ENCODE data around the gene CYB561. TPM values are rescaled to one million over a fixed set of nuclear protein-coding genes. Genes with fewer than 3 reads are reported as not detected.

Gene CYB561
- total and polyA plus RNA-seq, 3 experiments from 2014 or later: 14.3 to 42.7 (median 16.6) TPM

GRCh38 chr17:63445571-63445953 is 544 bp downstream of the CYB561 start:
- H3K4me3 ChIP-seq (ENCODE audit: low read length): peak overlapping the region; percentile 51
- peaks cover 21% of the 10 kb centered on the region for H3K4me1 ChIP-seq (ENCODE audit: insufficient read depth, low read length)
- peak overlapping the region; percentile 87 for H3K27ac ChIP-seq (ENCODE audit: low read depth, low read length)
- ChIA-PET CTCF (interaction anchor here (0.6 to 7.3 kb wide), 9 partner anchors 8 to 166 kb away, joined by 3 to 60 read pairs (median 18); partner anchors contain the start of gene ACE), POLR2A (interaction anchor here (0.8 to 3.1 kb wide), 4 partner anchors 9 to 32 kb away, joined by 3 to 19 read pairs (median 8); partner anchors contain the start of gene ACE)
- Mint-ChIP-seq H3K27ac (peak overlapping the region; percentile 77 to 99 (median 96)), H3K4me1 (peaks cover 29 to 65% (median 40%) of the 10 kb centered on the region in 3 donors), H3K4me3 (peak overlapping the region; percentile 74 to 98 (median 84)), H3K9me3 (no peaks in the 10 kb centered on the region), H3K36me3 (peaks cover 0 to 2% (median 0%) of the 10 kb centered on the region in 3 donors), H3K27me3 (peaks cover 0 to 4% of the 10 kb centered on the region in 2 donors)
- DNase-seq: peak; percentile 40 to 82 (median 76)
- H3K36me3 ChIP-seq (ENCODE audit: insufficient read depth, low read length): no peaks in the 10 kb centered on the region
- no peaks in the 10 kb centered on the region for H3K27me3 ChIP-seq (ENCODE audit: insufficient read depth, low read length, poor library complexity, severe bottlenecking)
- H3K9me3 ChIP-seq (ENCODE audit: low read length): no peaks in the 10 kb centered on the region

- CTCF ChIA-PET: interaction anchor here (0.6 to 7.3 kb wide), 10 partner anchors 9 to 166 kb away, joined by 3 to 60 read pairs (median 10); partner anchors contain the start of gene ACE
- Histone ChIP-seq H3K9me3 (ENCODE audit: low read length) (no peaks in the 10 kb centered on the region), H3K36me3 (ENCODE audit: insufficient read depth, low read length) (no peaks in the 10 kb centered on the region), H3K4me3 (ENCODE audit: low read length) (peak overlapping the region; percentile 51), H3K4me1 (ENCODE audit: insufficient read depth, low read length) (peaks cover 26% of the 10 kb centered on the region), H3K27me3 (ENCODE audit: insufficient read depth, low read length, poor library complexity, severe bottlenecking) (no peaks in the 10 kb centered on the region), H3K27ac (ENCODE audit: low read depth, low read length) (peak overlapping the region; percentile 87)
- Mint-ChIP-seq H3K9me3 (no peaks in the 10 kb centered on the region), H3K4me3 (peak overlapping the region; percentile 74 to 98 (median 84)), H3K36me3 (peaks cover 0 to 2% (median 0%) of the 10 kb centered on the region in 3 donors), H3K27me3 (peaks cover 0 to 4% of the 10 kb centered on the region in 2 donors), H3K4me1 (peaks cover 34 to 65% (median 40%) of the 10 kb centered on the region in 3 donors), H3K27ac (peak overlapping the region; percentile 77 to 99 (median 96))
- DNase-seq: no peak
- POLR2A ChIA-PET: interaction anchor here (0.8 to 3.1 kb wide), 4 partner anchors 9 to 32 kb away, joined by 3 to 19 read pairs (median 8); partner anchors contain the start of gene ACE
Observed at GRCh38 chr17:63445065-63445464, 1.0 kb downstream of the CYB561 start.

DNA sequence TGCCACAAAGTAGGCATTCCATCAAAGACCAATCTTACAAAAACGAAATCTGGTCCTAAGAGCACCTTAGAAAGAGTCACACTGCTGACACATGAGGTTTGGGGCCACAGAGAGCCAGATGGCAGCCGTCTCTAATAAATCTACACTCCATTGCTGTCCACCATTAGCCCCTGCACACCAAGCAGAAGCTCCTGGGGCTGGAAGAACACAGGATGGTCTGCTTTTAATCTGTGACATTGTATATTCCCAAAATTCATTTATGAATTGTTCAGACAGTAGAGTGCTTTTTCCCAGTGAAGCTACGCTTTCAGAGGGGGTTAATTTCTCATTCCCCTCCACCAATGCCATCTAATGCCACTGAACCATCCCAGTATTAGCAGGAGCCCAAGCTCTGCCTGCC is 1.6 kb downstream of the CYB561 start:
- Histone ChIP-seq H3K4me1 (ENCODE audit: insufficient read depth, low read length) (peaks cover 33% of the 10 kb centered on the region), H3K9me3 (ENCODE audit: low read length) (no peaks in the 10 kb centered on the region), H3K4me3 (ENCODE audit: low read length) (no peak overlapping the region), H3K36me3 (ENCODE audit: insufficient read depth, low read length) (no peaks in the 10 kb centered on the region), H3K27ac (ENCODE audit: low read depth, low read length) (no peak overlapping the region), H3K27me3 (ENCODE audit: insufficient read depth, low read length, poor library complexity, severe bottlenecking) (no peaks in the 10 kb centered on the region)
- H3K9me3 Mint-ChIP-seq: no peaks in the 10 kb centered on the region
- POLR2A ChIA-PET: interaction anchor here (1.4 to 1.7 kb wide), 2 partner anchors 10 to 11 kb away, joined by 7 to 8 read pairs; no protein-coding TSS in a partner anchor
- H3K4me3 Mint-ChIP-seq: peak overlapping the region; percentile 74 to 98 (median 84)
- H3K36me3 Mint-ChIP-seq: peaks cover 0 to 4% (median 3%) of the 10 kb centered on the region in 3 donors
- CTCF ChIA-PET: interaction anchor here (1.3 to 7.3 kb wide), 8 partner anchors 9 to 167 kb away, joined by 3 to 60 read pairs (median 21); partner anchors contain the start of gene ACE
- DNase-seq: no peak
- H3K27me3 Mint-ChIP-seq: peaks cover 0 to 4% of the 10 kb centered on the region in 2 donors
- peak overlapping the region; percentile 68 to 99 (median 96) for H3K27ac Mint-ChIP-seq
- peaks cover 40 to 66% (median 43%) of the 10 kb centered on the region in 3 donors for H3K4me1 Mint-ChIP-seq

- peaks cover 0 to 4% of the 10 kb centered on the region in 2 donors for H3K27me3 Mint-ChIP-seq
- ChIA-PET CTCF (interaction anchor here (1.6 to 7.3 kb wide), 6 partner anchors 8 to 168 kb away, joined by 5 to 52 read pairs (median 21); no protein-coding TSS in a partner anchor), POLR2A (no interaction called here)
- H3K9me3 Mint-ChIP-seq: peaks cover 0 to 2% (median 0%) of the 10 kb centered on the region in 5 donors
- peak overlapping the region in 2 of 7 donors; percentile 14 to 66 for H3K4me3 Mint-ChIP-seq
- H3K27me3 ChIP-seq (ENCODE audit: insufficient read depth, low read length, poor library complexity, severe bottlenecking): no peaks in the 10 kb centered on the region
- H3K4me1 ChIP-seq (ENCODE audit: insufficient read depth, low read length): peaks cover 43% of the 10 kb centered on the region
- no peaks in the 10 kb centered on the region for H3K36me3 ChIP-seq (ENCODE audit: insufficient read depth, low read length)
- no peaks in the 10 kb centered on the region for H3K9me3 ChIP-seq (ENCODE audit: low read length)
- H3K27ac ChIP-seq (ENCODE audit: low read depth, low read length): no peak overlapping the region
- no peak overlapping the region for H3K4me3 ChIP-seq (ENCODE audit: low read length)
- peak overlapping the region; percentile 31 to 99 (median 89) for H3K27ac Mint-ChIP-seq
- no peak for DNase-seq
- H3K4me1 Mint-ChIP-seq: peaks cover 42 to 74% (median 44%) of the 10 kb centered on the region in 3 donors
- peaks cover 0 to 5% (median 3%) of the 10 kb centered on the region in 3 donors for H3K36me3 Mint-ChIP-seq
Observed at GRCh38 chr17:63443053-63443452, 3.1 kb downstream of the CYB561 start.

DNA sequence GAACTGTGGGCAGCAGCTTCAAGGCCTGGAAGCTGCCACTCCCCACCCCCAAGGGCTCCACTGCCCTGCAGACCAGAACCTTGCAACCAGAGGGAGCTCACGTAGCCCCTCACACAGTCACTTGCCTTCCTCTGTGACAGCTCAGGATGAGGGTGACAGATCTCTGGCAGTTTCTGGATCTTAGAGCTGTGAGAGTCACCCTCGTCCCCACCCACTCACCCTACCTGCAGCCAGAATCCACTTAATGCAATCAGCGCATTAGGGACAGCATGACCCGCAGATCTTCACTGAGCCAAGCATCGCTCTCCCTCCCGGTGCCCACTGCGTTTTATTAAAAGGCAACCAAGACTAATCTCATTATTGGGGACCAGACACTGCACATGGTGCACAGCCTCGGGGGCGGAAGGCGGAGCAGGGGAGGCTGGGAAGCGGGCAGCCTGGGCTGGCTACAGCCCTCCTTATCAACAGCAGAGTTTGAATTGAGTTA is 3.5 kb downstream of the CYB561 start:
- Histone ChIP-seq H3K27me3 (ENCODE audit: insufficient read depth, low read length, poor library complexity, severe bottlenecking) (no peaks in the 10 kb centered on the region), H3K9me3 (ENCODE audit: low read length) (no peaks in the 10 kb centered on the region), H3K4me1 (ENCODE audit: insufficient read depth, low read length) (peaks cover 41% of the 10 kb centered on the region), H3K4me3 (ENCODE audit: low read length) (no peak overlapping the region), H3K36me3 (ENCODE audit: insufficient read depth, low read length) (no peaks in the 10 kb centered on the region), H3K27ac (ENCODE audit: low read depth, low read length) (no peak overlapping the region)
- peaks cover 0 to 4% of the 10 kb centered on the region in 2 donors for H3K27me3 Mint-ChIP-seq
- ChIA-PET CTCF (interaction anchor here (1.6 to 7.3 kb wide), 6 partner anchors 7 to 169 kb away, joined by 5 to 52 read pairs (median 21); no protein-coding TSS in a partner anchor), POLR2A (no interaction called here)
- H3K36me3 Mint-ChIP-seq: peaks cover 0 to 7% (median 3%) of the 10 kb centered on the region in 3 donors
- no peak for DNase-seq
- H3K9me3 Mint-ChIP-seq: peaks cover 0 to 2% (median 0%) of the 10 kb centered on the region in 5 donors
- peak overlapping the region in 4 of 7 donors; percentile 9 to 66 (median 24) for H3K4me3 Mint-ChIP-seq
- peak overlapping the region; percentile 31 to 99 (median 89) for H3K27ac Mint-ChIP-seq
- H3K4me1 Mint-ChIP-seq: peaks cover 42 to 76% (median 44%) of the 10 kb centered on the region in 3 donors

GRCh38 chr17:63442074-63442473 is 4.0 kb downstream of the CYB561 start:
- Mint-ChIP-seq H3K4me3 (peak overlapping the region in 1 of 7 donors; percentile 14), H3K27me3 (peaks cover 0 to 4% of the 10 kb centered on the region in 2 donors), H3K27ac (peak overlapping the region in 6 of 8 donors; percentile 22 to 99 (median 89)), H3K9me3 (peaks cover 0 to 2% (median 0%) of the 10 kb centered on the region in 5 donors), H3K36me3 (peaks cover 0 to 8% (median 3%) of the 10 kb centered on the region in 3 donors), H3K4me1 (peaks cover 36 to 75% (median 41%) of the 10 kb centered on the region in 3 donors)
- Histone ChIP-seq H3K4me3 (ENCODE audit: low read length) (no peak overlapping the region), H3K27ac (ENCODE audit: low read depth, low read length) (no peak overlapping the region), H3K4me1 (ENCODE audit: insufficient read depth, low read length) (peaks cover 36% of the 10 kb centered on the region), H3K36me3 (ENCODE audit: insufficient read depth, low read length) (no peaks in the 10 kb centered on the region), H3K27me3 (ENCODE audit: insufficient read depth, low read length, poor library complexity, severe bottlenecking) (no peaks in the 10 kb centered on the region), H3K9me3 (ENCODE audit: low read length) (no peaks in the 10 kb centered on the region)
- no peak for DNase-seq
- POLR2A ChIA-PET: no interaction called here
- CTCF ChIA-PET: interaction anchor here (1.6 to 7.3 kb wide), 4 partner anchors 16 to 169 kb away, joined by 5 to 52 read pairs (median 19); no protein-coding TSS in a partner anchor

- Mint-ChIP-seq H3K4me1 (peaks cover 35 to 77% (median 44%) of the 10 kb centered on the region in 3 donors), H3K27me3 (peaks cover 0 to 4% of the 10 kb centered on the region in 2 donors), H3K4me3 (no peak overlapping the region), H3K36me3 (peaks cover 0 to 12% (median 3%) of the 10 kb centered on the region in 3 donors), H3K27ac (peak overlapping the region in 5 of 8 donors; percentile 36 to 99 (median 96)), H3K9me3 (peaks cover 0 to 2% (median 0%) of the 10 kb centered on the region in 5 donors)
- Histone ChIP-seq H3K27me3 (ENCODE audit: insufficient read depth, low read length, poor library complexity, severe bottlenecking) (no peaks in the 10 kb centered on the region), H3K9me3 (ENCODE audit: low read length) (no peaks in the 10 kb centered on the region), H3K4me1 (ENCODE audit: insufficient read depth, low read length) (peaks cover 31% of the 10 kb centered on the region), H3K4me3 (ENCODE audit: low read length) (no peak overlapping the region), H3K27ac (ENCODE audit: low read depth, low read length) (no peak overlapping the region), H3K36me3 (ENCODE audit: insufficient read depth, low read length) (no peaks in the 10 kb centered on the region)
- no peak for DNase-seq
- ChIA-PET CTCF (interaction anchor here (1.4 to 7.3 kb wide), 4 partner anchors 15 to 170 kb away, joined by 3 to 52 read pairs (median 24); no protein-coding TSS in a partner anchor), POLR2A (interaction anchor here (0.8 to 3.1 kb wide), 2 partner anchors 13 to 180 kb away, joined by 3 to 17 read pairs; partner anchors contain the start of gene MAP3K3)
Observed at GRCh38 chr17:63441654-63442053, 4.5 kb downstream of the CYB561 start.
